Measurements from ENCODE around the gene KMT2B.

KMT2B gene

GRCh38 chr19:35755550-35756376 lies 38.0 kb downstream of the KMT2B start (continued):
- TF ChIP-seq MZF1 (tag by site-specific recombination; IDR thresholded peaks at IDR 0.05; ENCODE audit: borderline replicate concordance): no peak
- no peak for TF ChIP-seq ZNF169 (tag by site-specific recombination; IDR thresholded peaks at IDR 0.05)
- TF ChIP-seq KLF1 (tag by site-specific recombination; IDR thresholded peaks at IDR 0.05): peak; percentile 44
- TF ChIP-seq ZNF521 (tag by site-specific recombination; IDR thresholded peaks at IDR 0.05): no peak
- TF ChIP-seq ZNF148 (tag by site-specific recombination; IDR thresholded peaks at IDR 0.05; ENCODE audit: borderline replicate concordance): no peak
- no peak for TF ChIP-seq PBX3 (CRISPR knock-in tag; IDR thresholded peaks at IDR 0.05)
- TF ChIP-seq PRDM4 (tag by site-specific recombination; IDR thresholded peaks at IDR 0.05): no peak
- peak; percentile 63 for TF ChIP-seq ZIC2 (tag by site-specific recombination; IDR thresholded peaks at IDR 0.05)
- TF ChIP-seq ZNF2 (tag by site-specific recombination; IDR thresholded peaks at IDR 0.05): no peak
- peak; percentile 62 for TF ChIP-seq GLIS1 (tag by site-specific recombination; IDR thresholded peaks at IDR 0.05)
- no peak for TF ChIP-seq ELK4 (IDR thresholded peaks at IDR 0.05; ENCODE audit: borderline replicate concordance, low read depth, low read length)
- no peak for TF ChIP-seq ZNF639 (tag by site-specific recombination; IDR thresholded peaks at IDR 0.05)
- peak; percentile 29; the same call in 1 of the 2 replicates for TF ChIP-seq KLF8 (tag by site-specific recombination; IDR thresholded peaks at IDR 0.05)
- no peak for TF ChIP-seq ZNF645 (tag by site-specific recombination; IDR thresholded peaks at IDR 0.05)
- 0 out of 2 replicates have a peak, but pooled peaks have one; percentile 29 for TF ChIP-seq PATZ1 (tag by site-specific recombination; IDR thresholded peaks at IDR 0.05)
- no peak for TF ChIP-seq ZNF350 (tag by site-specific recombination; IDR thresholded peaks at IDR 0.05)
- no peak for TF ChIP-seq TSHZ1 (tag by site-specific recombination; IDR thresholded peaks at IDR 0.05; ENCODE audit: borderline replicate concordance)
- no peak for TF ChIP-seq ZNF776 (tag by site-specific recombination; IDR thresholded peaks at IDR 0.05; ENCODE audit: borderline replicate concordance)
- TF ChIP-seq ZNF654 (tag by site-specific recombination; IDR thresholded peaks at IDR 0.05; ENCODE audit: low read depth): no peak
- no peak for TF ChIP-seq ZNF777 (tag by site-specific recombination; IDR thresholded peaks at IDR 0.05; ENCODE audit: borderline replicate concordance)
- TF ChIP-seq GLIS2 (tag by site-specific recombination; IDR thresholded peaks at IDR 0.05): peak; percentile 26
